Measurements from ENCODE around the gene CNOT4.

CNOT4 gene

DNA sequence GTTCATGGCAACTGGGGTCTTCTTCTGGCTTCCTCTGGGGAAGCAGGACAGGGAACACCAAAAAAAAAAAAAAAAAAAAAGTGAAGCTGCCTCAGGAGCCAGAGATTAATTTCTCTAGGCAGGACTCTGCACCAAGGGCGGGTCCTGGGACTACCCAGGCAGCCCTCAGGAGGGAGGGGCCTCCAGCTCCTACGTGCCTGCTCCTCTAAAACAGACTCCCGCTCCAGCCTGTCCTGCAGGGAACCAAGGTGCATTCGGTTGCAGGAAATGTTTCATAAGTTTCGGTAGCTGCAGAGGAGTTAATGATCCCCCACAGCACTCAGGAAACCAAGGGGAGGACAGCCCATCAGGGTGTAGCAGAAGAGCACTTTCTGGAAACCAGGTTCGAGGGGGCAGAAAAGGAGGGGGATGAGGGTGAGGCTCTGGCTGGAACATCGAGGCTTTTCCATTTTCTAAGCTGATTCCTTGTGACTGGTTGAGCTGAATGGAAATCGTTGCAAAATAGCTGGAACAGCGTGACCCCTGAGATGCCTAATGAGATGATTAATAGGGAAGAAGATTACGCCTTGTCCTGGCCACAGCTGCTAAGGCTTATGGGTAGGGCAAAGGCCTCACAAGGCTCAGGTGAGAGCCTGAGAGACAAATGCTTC is 192.1 kb downstream of the CNOT4 start:
- no peak for DNase-seq

DNA sequence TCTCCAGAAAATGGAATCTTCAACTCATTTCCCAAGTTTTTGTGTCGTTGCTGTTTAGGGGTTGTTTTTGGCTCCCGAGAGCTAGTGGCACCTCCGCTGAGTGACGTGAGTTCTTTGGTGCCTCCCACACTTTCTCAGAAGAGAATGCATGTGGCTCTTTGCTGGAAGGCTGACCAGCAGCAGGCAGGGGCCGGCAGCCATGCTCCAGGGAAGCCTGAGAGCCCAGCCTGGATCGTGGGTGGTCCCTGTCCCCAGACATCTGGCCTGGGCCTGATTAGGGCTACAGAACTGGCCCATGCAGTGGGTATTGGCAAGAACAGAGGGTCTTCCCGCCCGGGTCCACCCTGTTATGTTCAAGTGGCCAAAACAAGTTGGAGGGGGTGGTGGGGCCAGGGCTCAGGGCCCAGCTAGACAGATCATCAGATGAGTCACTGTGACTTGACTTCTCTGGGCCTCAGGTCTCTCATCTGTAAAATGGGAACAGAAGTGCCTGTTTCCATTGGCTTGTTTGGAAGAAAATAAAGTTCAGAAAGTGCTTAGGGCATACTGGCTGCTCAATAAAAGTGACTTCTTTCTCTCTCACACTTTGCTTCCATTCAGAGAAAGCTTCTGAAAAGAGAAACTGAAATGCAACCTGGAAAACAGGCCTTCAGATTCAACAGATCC is 193.1 kb downstream of the CNOT4 start:
- no peak for DNase-seq

DNA sequence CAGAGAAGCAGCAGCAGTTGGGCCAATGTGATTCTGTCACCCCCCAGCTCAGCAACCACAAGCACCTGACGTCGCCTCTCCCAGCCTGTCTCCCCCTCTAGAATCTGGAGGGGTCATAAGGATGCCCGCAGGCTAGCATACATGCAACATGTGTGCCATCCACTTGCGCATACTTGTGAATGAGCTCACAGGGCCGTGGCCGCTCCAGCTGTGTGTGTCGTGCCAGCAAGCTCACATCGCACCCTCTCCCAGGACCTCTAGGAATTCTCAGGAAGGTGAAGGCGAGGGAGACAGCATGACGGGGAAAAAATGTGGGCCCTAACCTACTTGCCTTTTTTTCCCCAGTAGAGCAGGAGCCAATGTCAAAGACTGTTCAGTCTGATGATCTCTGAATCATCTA is 195.9 kb downstream of the CNOT4 start:
- DNase-seq: no peak
